Dendritic cell treated with granulocyte-macrophage colony-stimulating factor and Interleukin-4, amounts not matched to agents 40 ng/mL and 50 ng/mL, for 4 days (primary cell): Measurements from ENCODE around the gene PAM16.
"Not testable (repeated sequence)": the region's sequence is repeated elsewhere in the genome, so short reads cannot be mapped to it uniquely, and the experiment has no call there.

Source experiments
- H3K27ac Mint-ChIP-seq: one replicate; pipeline ENCODE4 v1.8.0; 2022; ENCODE audit warnings: mild to moderate bottlenecking, mixed read lengths
- H3K27me3 Mint-ChIP-seq: one replicate; pipeline ENCODE4 v1.8.0; 2022; ENCODE audit warnings: mild to moderate bottlenecking, mixed read lengths
- H3K36me3 Mint-ChIP-seq: one replicate; pipeline ENCODE4 v1.8.0; 2022; ENCODE audit warnings: low read depth, mixed read lengths
- H3K4me1 Mint-ChIP-seq: one replicate; pipeline ENCODE4 v1.8.0; 2022; ENCODE audit warnings: low read depth, mixed read lengths
- H3K4me3 Mint-ChIP-seq: one replicate; pipeline ENCODE4 v1.8.0; 2022; ENCODE audit warnings: mild to moderate bottlenecking, moderate library complexity, mixed read lengths
- H3K9me3 Mint-ChIP-seq: one replicate; pipeline ENCODE4 v1.8.0; 2022; ENCODE audit warnings: mixed read lengths
- intact Hi-C: fragments of 100-400 bp; cut with micrococcal nuclease; formaldehyde crosslinking; loops from one replicate; pipeline ENCODE4 v1.15.0; 2022

Gene PAM16

GRCh38 chr16:4350787-4351659 lies at the start of gene PAM16:
Gene PAM16, minus strand, starts transcription at chr16:4351321. Its CDS starts 87 bp downstream, at chr16:4351234.
- peak within 1 kb of the TSS; percentile 87 for H3K27ac Mint-ChIP-seq
- intact Hi-C loops: loop anchor here (5.0 kb wide), 1 partner anchor 66 kb away; the partner anchor contains the start of gene CORO7
- H3K36me3 Mint-ChIP-seq: peaks cover 48% of the 10 kb centered on the region
- no peaks in the 10 kb centered on the region for H3K27me3 Mint-ChIP-seq
- H3K9me3 Mint-ChIP-seq: no peaks in the 10 kb centered on the region
- peaks cover 37% of the 10 kb centered on the region for H3K4me1 Mint-ChIP-seq
- H3K4me3 Mint-ChIP-seq: peak within 1 kb of the TSS; percentile 86

- Mint-ChIP-seq H3K4me3 (peak overlapping the region; percentile 30), H3K4me1 (peaks cover 61% of the 10 kb centered on the region), H3K36me3 (peaks cover 98% of the 10 kb centered on the region), H3K27ac (peak overlapping the region; percentile 72), H3K9me3 (no peaks in the 10 kb centered on the region), H3K27me3 (no peaks in the 10 kb centered on the region)
- intact Hi-C loops: no loop called here
These were observed 48.0 kb upstream of the PAM16 start for GRCh38 chr16:4399001-4399730.

- Mint-ChIP-seq H3K9me3 (no peaks in the 10 kb centered on the region), H3K36me3 (peaks cover 98% of the 10 kb centered on the region), H3K27ac (no peak overlapping the region), H3K4me1 (peaks cover 34% of the 10 kb centered on the region), H3K4me3 (no peak overlapping the region), H3K27me3 (no peaks in the 10 kb centered on the region)
- intact Hi-C loops: no loop called here
These were observed 44.1 kb upstream of the PAM16 start for GRCh38 chr16:4395055-4395726.

GRCh38 chr16:4393850-4394249 lies 42.7 kb upstream of the PAM16 start:
- H3K4me3 Mint-ChIP-seq, H3K27ac Mint-ChIP-seq, intact Hi-C loops, H3K27me3 Mint-ChIP-seq, H3K9me3 Mint-ChIP-seq: not testable (repeated sequence)
- Mint-ChIP-seq H3K4me1 (peaks cover 20% of the 10 kb centered on the region), H3K36me3 (peaks cover 98% of the 10 kb centered on the region)

- Mint-ChIP-seq H3K4me3 (no peak overlapping the region), H3K9me3 (no peaks in the 10 kb centered on the region), H3K4me1 (peaks cover 17% of the 10 kb centered on the region), H3K36me3 (peaks cover 98% of the 10 kb centered on the region), H3K27ac (no peak overlapping the region), H3K27me3 (no peaks in the 10 kb centered on the region)
- intact Hi-C loops: no loop called here
These were observed 42.1 kb upstream of the PAM16 start for GRCh38 chr16:4393240-4393600.

GRCh38 chr16:4392382-4393239 lies 41.5 kb upstream of the PAM16 start:
- intact Hi-C loops: no loop called here
- Mint-ChIP-seq H3K27ac (no peak overlapping the region), H3K36me3 (peaks cover 100% of the 10 kb centered on the region), H3K4me3 (no peak overlapping the region), H3K4me1 (peaks cover 17% of the 10 kb centered on the region), H3K9me3 (no peaks in the 10 kb centered on the region), H3K27me3 (no peaks in the 10 kb centered on the region)

- H3K27ac Mint-ChIP-seq: no peak overlapping the region
- no peak overlapping the region for H3K4me3 Mint-ChIP-seq
- intact Hi-C loops: no loop called here
- H3K36me3 Mint-ChIP-seq: peaks cover 100% of the 10 kb centered on the region
- no peaks in the 10 kb centered on the region for H3K27me3 Mint-ChIP-seq
- H3K4me1 Mint-ChIP-seq: peaks cover 17% of the 10 kb centered on the region
- H3K9me3 Mint-ChIP-seq: no peaks in the 10 kb centered on the region
These were observed 40.7 kb upstream of the PAM16 start for GRCh38 chr16:4391631-4392381.

GRCh38 chr16:4390266-4391260 lies 39.4 kb upstream of the PAM16 start:
- Mint-ChIP-seq H3K27ac (no peak overlapping the region), H3K9me3 (no peaks in the 10 kb centered on the region), H3K36me3 (peaks cover 100% of the 10 kb centered on the region), H3K4me1 (peaks cover 14% of the 10 kb centered on the region), H3K27me3 (no peaks in the 10 kb centered on the region), H3K4me3 (no peak overlapping the region)
- intact Hi-C loops: no loop called here

- H3K4me3 Mint-ChIP-seq: no peak overlapping the region
- intact Hi-C loops: no loop called here
- H3K27ac Mint-ChIP-seq: no peak overlapping the region
- H3K27me3 Mint-ChIP-seq: no peaks in the 10 kb centered on the region
- H3K9me3 Mint-ChIP-seq: no peaks in the 10 kb centered on the region
- peaks cover 100% of the 10 kb centered on the region for H3K36me3 Mint-ChIP-seq
- H3K4me1 Mint-ChIP-seq: peaks cover 2% of the 10 kb centered on the region
These were observed 38.2 kb upstream of the PAM16 start for GRCh38 chr16:4389051-4389955.

GRCh38 chr16:4388271-4389021 lies 37.3 kb upstream of the PAM16 start:
- H3K4me3 Mint-ChIP-seq: no peak overlapping the region
- no peaks in the 10 kb centered on the region for H3K27me3 Mint-ChIP-seq
- H3K27ac Mint-ChIP-seq: no peak overlapping the region
- peaks cover 100% of the 10 kb centered on the region for H3K36me3 Mint-ChIP-seq
- no peaks in the 10 kb centered on the region for H3K4me1 Mint-ChIP-seq
- intact Hi-C loops: no loop called here
- H3K9me3 Mint-ChIP-seq: no peaks in the 10 kb centered on the region

GRCh38 chr16:4387781-4388180 lies 36.7 kb upstream of the PAM16 start:
- H3K36me3 Mint-ChIP-seq: peaks cover 100% of the 10 kb centered on the region
- no peak overlapping the region for H3K4me3 Mint-ChIP-seq
- intact Hi-C loops: no loop called here
- H3K27me3 Mint-ChIP-seq: no peaks in the 10 kb centered on the region
- no peaks in the 10 kb centered on the region for H3K4me1 Mint-ChIP-seq
- H3K9me3 Mint-ChIP-seq: no peaks in the 10 kb centered on the region
- H3K27ac Mint-ChIP-seq: no peak overlapping the region
